Measurements from ENCODE around the gene EIF3D. TPM values are rescaled to one million over a fixed set of nuclear protein-coding genes. Genes with fewer than 3 reads are reported as not detected.

The EIF3D gene
- total and polyA plus RNA-seq, 9 of the 15 experiments (the other 6 are each of a cell fraction or from before 2014, with no cell fraction given) = 191 to 422 (median 279) TPM

DNA sequence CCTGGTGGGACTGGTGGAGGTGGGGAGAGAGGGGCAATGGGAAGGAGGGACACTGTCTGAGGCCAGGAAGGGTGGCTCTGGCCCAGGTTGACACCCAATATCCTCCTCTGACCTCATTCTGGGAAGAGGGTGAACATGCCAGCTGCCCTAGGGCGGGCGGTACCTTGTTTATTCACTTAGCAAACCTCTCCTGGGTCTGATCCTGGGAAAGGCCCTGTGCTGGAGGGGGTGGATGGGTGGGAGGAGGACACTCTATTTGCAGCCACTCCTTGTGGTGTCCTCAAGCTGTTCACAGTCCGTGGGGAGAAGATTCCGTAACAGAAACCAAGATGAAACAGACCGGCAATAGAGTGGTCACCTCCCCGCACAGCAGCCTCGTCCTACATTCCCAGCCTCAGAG is 49.7 kb upstream of the EIF3D start:
- no peaks in the 10 kb centered on the region for H3K79me2 ChIP-seq (ENCODE audit: control insufficient read depth, insufficient read depth, low read length)
- ChIA-PET POLR2A (no interaction called here), CTCF (ENCODE audit: low intra/inter-chr PET ratio) (no interaction called here)
- BruUV-seq (replicated peaks) = no TSS peak
- H2AFZ ChIP-seq (ENCODE audit: low read depth, low read length) = no peak overlapping the region
- TF ChIP-seq TAF1 (IDR thresholded peaks at IDR 0.05; ENCODE audit: control insufficient read depth, extremely low read depth, insufficient read depth, low read length, severe bottlenecking) (no peak), ATF4 (CRISPR knock-in tag; IDR thresholded peaks at IDR 0.05) (no peak), RBM34 (IDR thresholded peaks at IDR 0.05; ENCODE audit: borderline replicate concordance, insufficient read depth, low read length) (no peak), GATAD2A (IDR thresholded peaks at IDR 0.05) (no peak), NR4A1 (CRISPR knock-in tag; IDR thresholded peaks at IDR 0.05) (no peak), NR4A1 (tag; IDR thresholded peaks at IDR 0.05) (no peak), JUNB (CRISPR knock-in tag; conservative IDR thresholded peaks at IDR 0.05) (no peak)
- TF ChIP-seq, protein P1, sequence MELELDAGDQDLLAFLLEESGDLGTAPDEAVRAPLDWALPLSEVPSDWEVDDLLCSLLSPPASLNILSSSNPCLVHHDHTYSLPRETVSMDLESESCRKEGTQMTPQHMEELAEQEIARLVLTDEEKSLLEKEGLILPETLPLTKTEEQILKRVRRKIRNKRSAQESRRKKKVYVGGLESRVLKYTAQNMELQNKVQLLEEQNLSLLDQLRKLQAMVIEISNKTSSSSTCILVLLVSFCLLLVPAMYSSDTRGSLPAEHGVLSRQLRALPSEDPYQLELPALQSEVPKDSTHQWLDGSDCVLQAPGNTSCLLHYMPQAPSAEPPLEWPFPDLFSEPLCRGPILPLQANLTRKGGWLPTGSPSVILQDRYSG (tag; conservative IDR thresholded peaks at IDR 0.05; ENCODE audit: low read depth) = no peak
- no peak overlapping the region for H3K27ac ChIP-seq (ENCODE audit: extremely low read depth, low read depth, low read length)
- no peak for ATAC-seq
- no peaks in the 10 kb centered on the region for H3K9me3 ChIP-seq (replicated peaks; ENCODE audit: control insufficient read depth, insufficient read depth, low read depth, low read length)
- 0% methylated on average over 7 of the region's 7 CpGs for WGBS (ENCODE audit: insufficient coverage, low coverage, missing lambda C conversion rate)
- FAIRE-seq = no peak
- H3K4me2 ChIP-seq (ENCODE audit: insufficient read depth, low read length) = no peak overlapping the region
- no peaks in the 10 kb centered on the region for H3K4me1 ChIP-seq (replicated peaks in 1 of 2; ENCODE audit: control insufficient read depth in 2 of 2, insufficient read depth in 2 of 2, low read length in 2 of 2)
- H3K9me1 ChIP-seq (ENCODE audit: control insufficient read depth, insufficient read depth, low read length) = no peaks in the 10 kb centered on the region
- no peak for DNase-seq (ENCODE audit: extremely low read depth in 1 of 4, low spot score in 3 of 4)
- H4K20me1 ChIP-seq (replicated peaks; ENCODE audit: control insufficient read depth, insufficient read depth, low read length) = no peaks in the 10 kb centered on the region
- peaks cover 8 to 49% of the 10 kb centered on the region in 2 experiments for H3K27me3 ChIP-seq (ENCODE audit: control insufficient read depth in 2 of 2, insufficient read depth in 2 of 2, low read length in 2 of 2)
- H3K9ac ChIP-seq (ENCODE audit: insufficient read depth in 1 of 2, low read depth in 2 of 2, low read length in 2 of 2) = no peak overlapping the region
- no peaks in the 10 kb centered on the region for H3K36me3 ChIP-seq (ENCODE audit: control insufficient read depth, insufficient read depth, low read length)
- intact Hi-C loops (cut with micrococcal nuclease) (no loop called here), in situ Hi-C loops (cut with MboI) (no loop called here)
- H3K4me3 ChIP-seq = no peak overlapping the region

Data from K562 (cell line).